ENCODE data around the gene SOX6.
"Not testable (repeated sequence)": the region's sequence is repeated elsewhere in the genome, so short reads cannot be mapped to it uniquely, and the experiment has no call there.

Gene SOX6

DNA sequence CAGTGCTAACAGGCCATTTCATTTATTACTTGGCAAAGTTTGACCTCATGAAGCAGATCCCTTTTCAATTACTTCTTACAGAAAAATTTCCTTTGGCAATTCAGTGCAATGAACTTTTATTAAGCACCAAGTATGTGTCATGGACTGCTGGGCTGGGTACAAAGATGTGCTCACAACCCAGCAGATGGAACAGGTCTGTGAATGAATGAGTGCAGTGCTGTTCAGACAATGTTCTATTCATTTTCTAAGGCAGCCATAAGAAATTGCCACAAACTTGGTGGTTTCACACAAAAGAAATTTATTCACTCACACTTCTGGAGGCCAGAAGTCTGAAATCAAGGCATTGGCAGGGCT is 428.5 kb downstream of the SOX6 start:
- no peak for DNase-seq (ENCODE audit: low read depth)

DNA sequence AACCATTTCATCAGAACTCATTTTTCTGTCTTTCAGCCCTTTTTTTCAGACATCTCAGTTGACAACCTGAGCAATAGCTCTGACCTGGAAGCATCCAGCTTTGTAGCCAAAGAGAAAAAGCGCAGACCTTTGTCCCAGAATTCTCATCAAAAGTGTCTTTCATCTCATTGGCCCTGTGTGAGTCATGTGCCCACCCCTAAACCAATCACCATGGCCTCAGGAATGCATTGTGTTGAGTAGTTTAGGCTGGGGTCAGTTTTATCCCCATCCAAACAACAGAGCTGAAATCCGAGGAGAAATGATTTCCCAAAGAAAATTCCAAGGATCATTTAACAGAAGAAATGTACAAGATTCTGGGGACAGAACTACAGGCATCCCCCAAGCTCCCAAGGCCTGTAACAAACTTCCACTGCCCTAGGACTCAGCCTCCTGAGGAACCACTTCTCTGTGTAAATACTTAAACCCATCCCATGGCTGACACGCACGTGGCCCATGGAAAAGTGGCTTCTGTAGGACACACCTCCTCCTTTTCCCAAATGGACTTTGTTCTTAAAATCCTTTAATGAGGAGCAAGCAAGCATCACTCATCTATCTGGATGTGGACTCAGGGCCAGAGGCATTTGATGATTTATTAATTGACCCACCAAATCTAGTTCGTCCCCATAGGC is 429.0 kb downstream of the SOX6 start:
- DNase-seq (ENCODE audit: low read depth), result no peak

DNA sequence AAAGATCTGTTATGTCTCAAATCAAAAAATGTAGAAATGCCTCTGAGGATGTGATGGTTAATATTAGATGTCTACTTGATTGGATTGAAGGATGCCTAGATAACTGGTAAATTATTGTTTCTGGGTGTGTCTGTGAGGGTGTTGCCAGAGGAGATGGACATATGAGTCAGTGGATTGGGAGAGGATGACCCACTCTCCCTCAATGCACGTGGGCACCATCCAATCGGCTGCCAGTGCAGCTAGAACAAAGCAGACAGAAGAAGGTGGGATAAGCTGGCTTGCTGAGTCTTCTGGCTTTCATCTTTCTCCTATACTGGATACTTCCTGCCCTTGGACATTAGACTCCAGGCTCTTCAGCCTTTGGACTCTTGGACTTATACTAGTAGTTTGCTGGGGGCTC is 430.3 kb downstream of the SOX6 start:
- no peak for DNase-seq (ENCODE audit: low read depth)

DNA sequence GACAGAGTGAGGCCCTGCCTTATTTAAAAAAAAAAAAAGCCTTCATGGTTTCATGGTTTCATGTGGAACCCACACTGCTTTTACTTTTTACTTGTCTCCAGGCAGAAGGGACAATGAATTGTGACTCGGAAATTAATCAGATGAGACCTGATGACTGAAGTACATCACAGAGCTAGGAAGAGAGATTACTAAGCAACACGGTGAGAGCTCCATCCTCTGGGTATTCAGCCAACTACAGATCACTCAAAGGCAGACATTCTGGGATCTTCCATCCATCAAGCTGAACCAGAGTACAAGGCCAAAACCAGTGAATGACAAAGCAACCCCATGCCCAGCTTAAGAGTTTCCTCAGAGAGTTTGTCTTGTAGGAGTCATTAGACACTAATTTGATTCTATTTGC is 433.2 kb downstream of the SOX6 start:
- DNase-seq (ENCODE audit: low read depth), result no peak

DNA sequence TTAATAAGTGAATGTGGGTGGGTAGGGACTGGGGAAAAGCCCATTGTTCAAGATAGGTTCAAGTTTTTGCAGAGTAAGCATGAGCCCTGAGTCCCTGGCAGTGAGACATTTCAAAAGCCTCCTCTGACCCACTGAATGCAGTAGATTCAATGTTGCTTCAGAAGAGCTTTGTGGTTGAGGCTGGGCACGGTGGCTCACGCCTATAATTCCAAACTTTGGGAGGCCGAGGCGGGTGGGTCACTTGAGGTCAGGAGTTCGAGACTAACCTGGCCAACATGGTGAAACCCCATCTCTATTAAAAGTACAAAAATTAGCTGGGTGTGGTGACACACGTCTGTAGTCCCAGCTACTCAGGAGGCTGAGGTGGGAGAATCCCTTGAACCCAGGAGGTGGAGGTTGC is 433.6 kb downstream of the SOX6 start:
- DNase-seq (ENCODE audit: low read depth), result not testable (repeated sequence)

DNA sequence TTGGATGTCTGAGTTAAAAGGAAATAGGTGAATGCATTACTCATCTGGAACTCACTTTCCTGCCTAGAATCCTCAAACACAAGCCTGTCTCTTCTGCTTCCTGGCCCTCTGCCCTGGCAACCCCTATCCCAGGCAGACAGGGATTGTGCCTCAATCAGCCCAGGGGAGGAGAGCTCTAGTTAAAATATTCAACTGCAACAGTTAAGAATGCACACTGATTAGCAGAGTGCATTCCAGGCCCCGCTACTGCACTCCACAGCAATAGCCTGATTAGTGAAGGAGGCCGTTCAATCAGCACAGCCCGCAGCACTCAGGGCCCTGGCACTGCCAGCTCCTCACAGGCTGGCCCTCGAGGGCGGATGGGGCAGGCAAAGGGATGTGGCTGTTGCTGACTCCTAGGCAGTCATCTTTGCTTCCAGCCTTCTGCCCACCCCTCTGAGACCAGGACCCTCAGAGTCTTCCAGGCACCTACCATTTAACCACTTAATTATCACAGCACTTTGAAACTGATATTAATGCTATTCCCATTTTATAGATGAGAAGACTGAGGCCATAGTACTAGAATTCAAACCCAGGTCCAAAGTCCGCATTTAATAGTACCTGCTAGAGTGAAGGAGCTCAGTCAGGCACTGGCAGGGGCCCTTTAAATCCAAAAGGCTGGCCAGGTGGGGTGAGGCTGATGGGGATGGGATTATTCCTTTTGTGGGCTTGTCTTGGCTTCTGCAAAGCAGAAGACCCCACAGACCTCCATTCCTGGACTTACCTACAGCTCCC is 435.3 kb downstream of the SOX6 start:
- no peak for DNase-seq (ENCODE audit: low read depth)

DNA sequence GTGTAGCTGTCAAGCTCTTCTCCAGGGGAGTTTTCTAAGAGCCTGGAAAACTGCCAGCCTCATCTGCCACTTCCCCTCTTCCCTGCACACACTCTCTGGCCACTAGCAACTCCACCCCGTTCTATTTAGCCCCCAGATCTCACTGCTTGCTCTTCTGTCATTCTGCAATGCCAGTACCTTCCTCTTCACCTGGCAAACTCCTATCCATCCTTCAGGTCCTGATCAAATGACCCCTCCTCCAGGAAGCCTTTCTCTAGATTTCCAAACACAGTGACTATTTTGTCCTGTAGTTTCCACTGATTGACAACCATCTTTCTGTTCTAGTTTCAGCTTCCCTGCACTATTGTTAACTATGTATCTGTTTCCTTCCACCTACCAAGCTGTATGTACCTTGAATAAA is 437.7 kb downstream of the SOX6 start:
- DNase-seq (ENCODE audit: low read depth), result no peak

DNA sequence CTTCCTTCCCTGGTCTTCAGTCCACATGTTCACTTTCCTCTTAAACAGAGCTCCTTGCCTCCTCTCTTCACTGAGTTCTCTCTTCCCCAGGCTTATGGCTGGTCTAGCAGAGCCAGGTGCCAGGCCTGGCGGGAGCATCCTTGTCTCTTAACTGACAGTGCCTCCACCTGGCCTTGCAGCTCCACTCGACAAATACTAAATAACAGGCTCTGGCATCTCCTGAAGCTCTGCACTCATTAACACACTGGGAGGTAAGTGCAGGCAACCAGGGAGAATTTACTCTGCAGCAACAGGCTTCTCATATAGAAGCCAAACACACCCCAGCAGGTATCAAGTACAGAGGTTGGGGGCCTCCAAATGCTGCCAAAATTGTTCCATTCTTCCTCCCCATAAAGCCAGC is 438.1 kb downstream of the SOX6 start:
- DNase-seq (ENCODE audit: low read depth), result no peak
